K562 (cell line): ENCODE measurements around the gene BSN. TPM values are rescaled to one million over a fixed set of nuclear protein-coding genes. Genes with fewer than 3 reads are reported as not detected.

Source experiments
- ARID4B ChIP-seq: sonication (generic); formaldehyde crosslinking; IDR thresholded peaks from 2 replicates; pipeline ENCODE4 v1.8.0; 2022; ENCODE audit warnings: mild to moderate bottlenecking, missing genetic modification reagents
- ATF6 ChIP-seq: sonication (generic); formaldehyde crosslinking; IDR thresholded peaks from 2 replicates; pipeline ENCODE4 v1.4.0; 2020; ENCODE audit warnings: mild to moderate bottlenecking, missing genetic modification reagents
- CCNT2 ChIP-seq: IDR thresholded peaks from 2 replicates; pipeline ENCODE4 v1.6.1; 2011; ENCODE audit warnings: borderline replicate concordance, low read depth, mild to moderate bottlenecking, moderate library complexity, mixed read lengths, low read length; ENCODE audit not compliant: insufficient read length; ENCODE audit errors: extremely low read depth
- CTBP1 ChIP-seq: fragments of 450-650 bp; IDR thresholded peaks from 2 replicates; pipeline ENCODE4 v1.6.1; 2016; ENCODE audit warnings: borderline replicate concordance
- ERF ChIP-seq: fragments of 450-650 bp; formaldehyde crosslinking; IDR thresholded peaks from 2 replicates; pipeline ENCODE4 v1.4.0; 2020; ENCODE audit warnings: mild to moderate bottlenecking, mixed read lengths
- HIVEP1 ChIP-seq: fragments of 250-450 bp; sonication (Bioruptor Pico); IDR thresholded peaks from 2 replicates; pipeline ENCODE4 v1.4.0; 2020; ENCODE audit warnings: mild to moderate bottlenecking
- ILK ChIP-seq: fragments of 450-650 bp; IDR thresholded peaks from 2 replicates; pipeline ENCODE4 v1.6.1; 2016; ENCODE audit warnings: missing genetic modification characterization, low read depth, mild to moderate bottlenecking, missing compliant biosample characterization, moderate library complexity, borderline replicate concordance
- NKRF ChIP-seq: fragments of 450-650 bp; IDR thresholded peaks from 2 replicates; pipeline ENCODE4 v1.6.1; 2016; ENCODE audit warnings: borderline replicate concordance
- RBM14 ChIP-seq: fragments of 200-400 bp; formaldehyde crosslinking; IDR thresholded peaks from 2 replicates; pipeline ENCODE4 v1.6.1; 2018; ENCODE audit warnings: low read depth, mild to moderate bottlenecking, low read length, moderate library complexity, borderline replicate concordance; ENCODE audit not compliant: insufficient read depth
- SREBF2 ChIP-seq: sonication (generic); formaldehyde crosslinking; IDR thresholded peaks from 2 replicates; pipeline ENCODE4 v1.4.0; 2020; ENCODE audit warnings: mild to moderate bottlenecking, missing genetic modification reagents
- VEZF1 ChIP-seq: fragments of 200-800 bp; sonication (Bioruptor generic); IDR thresholded peaks from 2 replicates; pipeline ENCODE4 v1.6.1; 2017; ENCODE audit warnings: missing genetic modification characterization, missing compliant biosample characterization
- ZNF778 ChIP-seq: fragments of 450-650 bp; formaldehyde crosslinking; IDR thresholded peaks from 2 replicates; pipeline ENCODE4 v1.4.0; 2020; ENCODE audit warnings: mild to moderate bottlenecking, moderate library complexity
- polyA plus RNA-seq, 8 experiments: library from polyadenylated mRNA; depleted of rRNA in 4 of 8; stranded (reverse) in 5 of 8; unstranded in 3 of 8; fragments of >200 nt; fragmentation: Nextera tagmentation in 2 of 8; fragmentation: Illumina TruSeq in 1 of 8; extraction: Ambion mirVana in 2 of 8; extraction: Trizol in 1 of 8; gene quantifications; 2 replicates each; pipeline versions ENCODE4 v1.2.1 to v1.2.3, GENCODE V29; 2011 to 2014; ENCODE audit warnings: inconsistent platforms in 1 of 8, missing spikeins in 1 of 8
- total RNA-seq, 7 experiments: library from RNA; depleted of rRNA in 6 of 7; stranded (reverse); fragments of >200 nt in 6 of 7; fragmentation: Illumina TruSeq in 2 of 7; extraction: Trizol in 2 of 7; gene quantifications; 2 replicates each; pipeline versions ENCODE4 v1.2.1 to v1.2.3, GENCODE V29; 2011 to 2021; ENCODE audit warnings: low replicate concordance in 1 of 7
- TF ChIP-seq, protein P1 (sequence below), 2 experiments: fragments of 450-650 bp; conservative IDR thresholded peaks; 2 replicates each; pipeline ENCODE4 v1.6.1; 2017; ENCODE audit warnings: mild to moderate bottlenecking in 2 of 2, moderate library complexity in 2 of 2

The BSN gene
- total and polyA plus RNA-seq, 9 of the 15 experiments (the other 6 are each of a cell fraction or from before 2014, with no cell fraction given): 0.03 to 1.5 (median 0.29) TPM

DNA sequence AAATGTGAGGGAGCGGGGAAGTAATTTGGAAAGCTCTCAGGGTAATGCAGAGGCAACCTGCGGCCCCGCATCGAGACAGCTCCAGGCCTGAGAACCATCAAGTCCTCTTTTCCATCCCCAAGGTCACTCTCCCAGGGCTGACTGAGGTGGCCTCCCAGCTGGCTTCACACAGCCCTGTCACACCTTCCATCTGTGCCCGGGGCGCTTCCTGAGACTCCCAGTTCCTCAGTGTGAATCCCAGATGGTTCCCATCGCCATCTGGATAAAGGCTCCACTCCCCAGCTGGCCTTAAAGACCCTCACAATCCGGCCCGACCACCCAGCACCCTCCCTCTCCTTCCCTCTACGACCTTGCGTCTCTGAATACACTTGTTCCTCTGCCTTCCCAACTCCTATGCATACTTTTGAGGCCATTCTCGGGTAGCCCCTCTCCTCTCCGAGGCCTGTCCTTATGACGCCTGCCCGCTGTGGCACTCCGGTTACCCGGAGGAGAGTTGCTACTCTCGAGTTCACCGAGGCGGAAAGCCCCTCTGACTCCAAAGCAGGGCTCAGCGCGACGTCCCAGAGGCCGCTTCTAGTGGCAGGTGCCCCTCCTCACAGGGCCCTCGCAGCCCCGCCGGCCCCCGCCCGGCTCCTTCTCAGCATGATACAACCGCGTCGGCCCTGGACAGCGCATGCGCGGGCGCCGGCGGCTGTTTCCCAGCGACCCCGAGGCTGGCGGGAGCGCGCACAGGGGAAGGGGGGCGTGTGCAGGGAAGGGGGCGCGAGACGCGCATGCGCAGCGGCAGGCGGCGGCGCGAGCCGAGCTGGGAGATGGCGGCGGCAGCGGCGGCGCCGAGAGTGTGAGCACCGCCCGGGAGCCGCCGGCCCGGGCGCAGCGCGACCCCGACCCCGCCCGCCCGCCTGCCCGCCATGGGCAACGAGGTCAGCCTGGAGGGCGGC lies at the start of gene BSN (continued):
- no peak for TF ChIP-seq ATF6 (CRISPR knock-in tag)
- TF ChIP-seq ERF (CRISPR knock-in tag): no peak
- TF ChIP-seq ILK (tag): no peak
- no peak for TF ChIP-seq HIVEP1 (CRISPR knock-in tag)
- no peak for TF ChIP-seq SREBF2 (CRISPR knock-in tag)
- TF ChIP-seq, protein P1, sequence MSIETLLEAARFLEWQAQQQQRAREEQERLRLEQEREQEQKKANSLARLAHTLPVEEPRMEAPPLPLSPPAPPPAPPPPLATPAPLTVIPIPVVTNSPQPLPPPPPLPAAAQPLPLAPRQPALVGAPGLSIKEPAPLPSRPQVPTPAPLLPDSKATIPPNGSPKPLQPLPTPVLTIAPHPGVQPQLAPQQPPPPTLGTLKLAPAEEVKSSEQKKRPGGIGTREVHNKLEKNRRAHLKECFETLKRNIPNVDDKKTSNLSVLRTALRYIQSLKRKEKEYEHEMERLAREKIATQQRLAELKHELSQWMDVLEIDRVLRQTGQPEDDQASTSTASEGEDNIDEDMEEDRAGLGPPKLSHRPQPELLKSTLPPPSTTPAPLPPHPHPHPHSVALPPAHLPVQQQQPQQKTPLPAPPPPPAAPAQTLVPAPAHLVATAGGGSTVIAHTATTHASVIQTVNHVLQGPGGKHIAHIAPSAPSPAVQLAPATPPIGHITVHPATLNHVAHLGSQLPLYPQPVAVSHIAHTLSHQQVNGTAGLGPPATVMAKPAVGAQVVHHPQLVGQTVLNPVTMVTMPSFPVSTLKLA (conservative IDR thresholded peaks at IDR 0.05): peak in 1 of 2 experiments; percentile 39; a peak in 1 of 4 replicates
- TF ChIP-seq CCNT2: no peak
- no peak for TF ChIP-seq ZNF778 (CRISPR knock-in tag)
- 0 out of 2 replicates have a peak, but pooled peaks have one; percentile 18 for TF ChIP-seq ARID4B (CRISPR knock-in tag)
- TF ChIP-seq CTBP1: no peak
- TF ChIP-seq VEZF1: peak; percentile 98
- 0 out of 2 replicates have a peak, but pooled peaks have one; percentile 34 for TF ChIP-seq NKRF
- no peak for TF ChIP-seq RBM14
